Measurements from ENCODE around the gene MAU2. TPM values are rescaled to one million over a fixed set of nuclear protein-coding genes. Genes with fewer than 3 reads are reported as not detected.

Gene MAU2
- total RNA-seq, 1 experiment from 2014 or later: 48.4 TPM

GRCh38 chr19:19300613-19301012, 20.0 kb upstream of the MAU2 start:
- Histone ChIP-seq H3K9me3 (ENCODE audit: control insufficient read depth, low read depth, low read length) (no peaks in the 10 kb centered on the region), H3K9ac (ENCODE audit: extremely low read depth, insufficient read length, low read length) (no peak overlapping the region), H3K27me3 (ENCODE audit: insufficient read depth, low read length) (no peaks in the 10 kb centered on the region), H4K8ac (replicated peaks; ENCODE audit: insufficient read length, low read depth, low read length) (no peak overlapping the region), H2AFZ (ENCODE audit: low read length) (no peak overlapping the region), H3K4me1 (ENCODE audit: insufficient read depth, low read length) (no peaks in the 10 kb centered on the region), H3T11ph (ENCODE audit: low read length) (no peak overlapping the region), H2BK12ac (ENCODE audit: insufficient read length, low read depth, low read length) (no peak overlapping the region), H2BK5ac (ENCODE audit: insufficient read length, low read length) (no peak overlapping the region), H3K14ac (ENCODE audit: insufficient read depth, low read length) (no peak overlapping the region), H2AK5ac (ENCODE audit: insufficient read length, low read length) (no peak overlapping the region), H4K5ac (ENCODE audit: insufficient read length, low read depth, low read length) (no peak overlapping the region), H4K91ac (ENCODE audit: insufficient read length, low read depth, low read length) (no peak overlapping the region), H3K4me2 (ENCODE audit: insufficient read depth, insufficient read length, low read length) (no peak overlapping the region), H2BK120ac (ENCODE audit: low read depth, low read length, poor library complexity, severe bottlenecking) (no peak overlapping the region), H3K18ac (ENCODE audit: insufficient read length, low read depth, low read length) (no peak overlapping the region), H4K20me1 (ENCODE audit: control insufficient read depth, insufficient read depth, insufficient read length) (no peaks in the 10 kb centered on the region), H3K56ac (ENCODE audit: insufficient read length, low read depth, low read length) (no peak overlapping the region), H2BK20ac (ENCODE audit: low read depth, low read length, poor library complexity, severe bottlenecking) (no peak overlapping the region), H3K4ac (ENCODE audit: low read depth, low read length) (no peak overlapping the region), H3K23me2 (ENCODE audit: insufficient read length, low read depth, low read length, poor library complexity, severe bottlenecking) (no peaks in the 10 kb centered on the region), H2BK15ac (ENCODE audit: low read depth, low read length) (no peak overlapping the region), H3K27ac (ENCODE audit: insufficient read length, low read depth, low read length) (no peak overlapping the region), H3K79me1 (ENCODE audit: insufficient read depth, low read depth, low read length, poor library complexity, severe bottlenecking) (no peaks in the 10 kb centered on the region), H3K79me2 (ENCODE audit: insufficient read depth, low read length) (no peaks in the 10 kb centered on the region), H3K23ac (ENCODE audit: insufficient read length, low read depth, low read length) (no peak overlapping the region)
- WGBS (ENCODE audit: extremely low coverage, insufficient read length, low lambda C conversion rate): no CpG with 5 or more reads among the region's 12 CpGs
- H3K36me3 Mint-ChIP-seq (ENCODE audit: insufficient read depth in 1 of 3, low read depth in 3 of 3): peaks cover 17 to 64% (median 54%) of the 10 kb centered on the region in 3 experiments
- no peaks in the 10 kb centered on the region for H3K9me3 Mint-ChIP-seq
- no peak overlapping the region for H3K4me3 Mint-ChIP-seq
- H3K27me3 Mint-ChIP-seq (ENCODE audit: low read depth): no peaks in the 10 kb centered on the region
- H3K27ac Mint-ChIP-seq: no peak overlapping the region; a peak in 1 of 7 replicates
- no peak for DNase-seq
- TF ChIP-seq CTCF (conservative IDR thresholded peaks at IDR 0.05): no peak
- no peaks in the 10 kb centered on the region for H3K4me1 Mint-ChIP-seq

Measured in H9 (cell line).